Effector CD8-positive, alpha-beta T cell (primary cell): ENCODE data around the gene OS9.

ENCODE experiments used
- DNase-seq: peaks from one replicate; lab custom pipeline; 2025; lab: John Stamatoyannopoulos, UW

OS9 gene

DNA sequence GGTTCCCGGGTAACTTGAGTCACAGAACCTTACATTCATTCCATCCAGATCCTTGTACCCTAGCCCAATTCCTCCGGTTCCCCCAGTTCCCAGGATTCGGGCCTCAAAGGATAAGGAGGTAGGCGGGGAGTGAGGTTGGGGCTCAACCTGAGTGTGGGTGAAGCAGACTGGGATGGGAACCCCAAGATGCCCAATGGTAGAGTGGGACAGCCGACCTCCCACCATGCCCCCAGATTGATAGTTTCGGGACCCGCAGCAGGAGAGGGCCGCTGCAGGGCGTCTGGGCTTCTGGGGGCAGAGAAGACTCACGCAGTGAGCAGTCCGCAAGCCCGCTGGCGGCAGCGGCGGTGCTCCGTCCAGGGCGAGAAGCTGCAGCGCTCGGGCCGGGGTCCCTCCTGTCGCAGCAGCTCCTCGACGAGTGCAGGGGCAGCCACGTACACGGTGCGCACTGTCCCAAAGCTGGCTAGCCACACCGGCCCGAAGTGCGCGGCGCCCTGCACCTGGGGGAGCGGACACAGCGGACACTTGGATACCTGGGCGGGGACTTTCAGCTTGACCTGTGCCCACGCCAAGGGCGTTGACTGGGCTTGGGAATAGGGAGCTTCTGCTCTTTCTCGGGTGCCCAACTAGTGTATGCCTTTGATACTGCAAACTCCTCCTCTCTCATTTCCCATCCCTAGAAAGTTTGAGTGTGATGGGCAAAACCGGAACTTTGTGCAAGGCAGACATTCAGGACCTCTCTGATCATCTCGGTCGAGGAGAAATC lies 71.9 kb downstream of the OS9 start:
- no peak for DNase-seq

DNA sequence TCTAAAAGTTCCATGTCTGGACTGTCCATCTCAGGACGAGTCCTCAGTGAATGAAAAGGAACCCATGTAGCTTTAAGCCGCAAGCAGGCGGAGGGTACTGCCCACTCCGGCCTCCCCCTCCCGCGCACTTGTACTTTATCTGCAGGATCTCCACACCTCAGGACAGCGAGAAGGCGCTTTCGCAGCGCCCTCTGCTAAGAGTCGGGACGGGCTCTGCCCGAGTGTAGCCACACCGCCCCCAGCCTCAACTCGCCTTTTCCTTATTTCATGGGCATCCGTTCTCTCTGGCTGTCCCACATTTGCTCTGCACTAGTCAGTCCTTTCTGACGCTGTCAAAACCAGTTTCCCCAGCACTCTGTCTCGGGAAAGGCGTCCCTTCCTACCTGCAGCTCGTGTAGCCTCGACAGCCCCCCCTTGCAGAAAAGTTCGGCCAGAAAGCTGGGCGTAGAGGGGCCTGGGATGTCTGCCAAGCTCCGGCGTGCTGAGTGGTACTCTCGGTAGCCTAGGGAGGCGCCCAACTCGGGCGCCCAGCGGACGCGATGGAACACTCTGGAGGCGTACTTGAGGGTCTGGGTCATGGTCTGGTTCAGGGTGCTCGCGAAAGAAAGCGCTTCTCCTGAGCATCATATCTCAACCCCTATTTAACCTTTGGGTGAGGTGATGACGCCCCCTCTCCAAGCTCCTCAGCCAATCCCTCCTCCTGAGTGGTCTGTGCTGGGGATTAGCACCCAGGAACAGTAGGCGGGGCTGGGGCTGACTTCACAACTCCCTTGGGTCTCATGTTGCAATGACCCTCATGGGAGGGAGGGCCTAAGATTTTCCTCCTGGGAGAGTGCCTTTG lies 72.8 kb downstream of the OS9 start, which contains the start of gene CYP27B1:
Gene CYP27B1 (minus strand): TSS at position 615 of the 841 bp plus-strand sequence. CDS start 37 bp downstream, at position 578.
- no peak for DNase-seq

DNA sequence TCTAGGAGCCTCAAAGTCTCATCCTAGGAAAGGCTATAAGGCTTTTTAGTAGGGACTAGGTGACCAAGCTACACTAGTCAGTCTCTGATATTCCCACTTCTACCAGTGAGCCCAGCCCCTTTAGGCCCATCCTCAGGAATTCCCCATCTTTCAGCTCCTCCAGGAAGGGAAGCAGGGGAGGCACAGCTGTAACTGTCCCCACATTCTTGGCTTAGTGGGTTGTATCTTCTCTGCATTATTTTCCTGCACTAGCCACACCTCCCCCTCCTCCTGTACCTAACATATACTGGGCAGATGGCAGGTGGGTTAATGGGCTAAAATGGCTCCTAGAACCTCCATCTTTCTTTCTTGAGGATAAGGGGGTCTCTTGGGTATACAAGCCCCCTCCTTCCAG lies 73.4 kb downstream of the OS9 start:
- DNase-seq = no peak

DNA sequence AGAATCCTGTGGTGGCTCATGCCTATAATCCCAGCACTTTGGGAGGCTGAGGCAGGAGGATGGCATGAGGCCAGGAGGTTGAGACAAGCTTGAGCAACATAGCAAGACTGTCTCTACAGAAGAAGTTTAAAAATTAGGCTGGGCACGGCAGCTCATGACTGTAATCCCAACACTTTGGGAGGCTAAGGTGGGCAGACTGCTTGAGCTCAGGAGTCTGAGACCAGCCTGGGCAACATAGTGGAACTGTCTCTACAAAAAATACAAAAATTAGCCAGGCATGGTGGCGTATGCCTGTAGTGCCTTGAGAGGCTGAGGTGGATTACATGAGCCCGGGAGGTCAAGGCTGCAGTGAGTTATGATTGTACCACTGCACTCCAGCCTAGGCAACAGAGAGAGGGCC lies 73.9 kb downstream of the OS9 start:
- DNase-seq = no peak

DNA sequence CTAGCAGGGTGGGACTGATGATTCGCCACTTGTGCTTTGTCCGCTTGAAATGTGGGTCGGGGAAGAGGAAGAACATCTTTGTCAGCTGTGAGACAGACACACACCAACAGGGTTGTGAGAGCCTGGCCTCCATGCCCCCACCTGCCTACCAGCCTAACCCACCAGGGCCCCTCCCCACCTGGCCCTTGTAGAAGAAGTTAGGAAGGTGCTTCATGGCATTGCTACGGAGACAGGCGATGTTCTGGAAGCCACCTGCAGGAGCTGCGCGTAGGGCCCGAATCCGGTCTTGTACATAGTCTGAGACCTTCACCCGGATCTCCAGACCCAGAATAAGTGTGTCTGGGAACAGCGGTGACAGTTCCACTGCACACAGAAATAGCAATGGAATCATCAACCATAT lies 75.7 kb downstream of the OS9 start:
- no peak for DNase-seq

DNA sequence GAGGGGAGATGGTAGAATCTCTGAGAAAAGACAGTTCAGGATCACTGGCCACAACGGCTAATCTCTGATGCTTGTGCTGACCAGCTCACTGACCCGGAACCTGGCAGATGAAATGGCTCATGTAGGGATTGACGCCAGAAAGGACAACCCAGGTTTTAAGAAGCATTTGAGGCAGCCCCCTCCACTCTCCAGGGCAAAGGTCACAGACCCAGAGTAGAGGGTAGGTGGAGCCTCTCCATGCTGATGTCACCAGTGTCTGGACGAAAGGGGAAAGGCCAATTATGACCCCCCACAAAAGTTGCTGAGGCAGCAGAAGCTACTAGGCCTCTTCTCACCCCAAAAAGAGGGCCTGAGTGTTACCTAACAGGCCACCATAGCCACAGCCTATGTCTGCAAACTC lies 76.8 kb downstream of the OS9 start:
- DNase-seq = no peak
